ENCODE results near the gene RNF113A. TPM values are rescaled to one million over a fixed set of nuclear protein-coding genes. Genes with fewer than 3 reads are reported as not detected.

RNF113A gene
- total and polyA plus RNA-seq, 2 of the 8 experiments (the other 6 are each of a cell fraction or from before 2014, with no cell fraction given), result 10.3 to 14.2 TPM

- no peak for TF ChIP-seq GABPA (IDR thresholded peaks at IDR 0.05; ENCODE audit: borderline replicate concordance, insufficient read depth, low read length)
Measured at GRCh38 chrX:119870626-119871131, 854 bp downstream of the RNF113A start (continued).

Data from H1 (cell line).